Tongue (tissue), 2 donors: ENCODE results near the gene CALN1. TPM values are rescaled to one million over a fixed set of nuclear protein-coding genes. Genes with fewer than 3 reads are reported as not detected.
"Not testable (repeated sequence)": the region's sequence is repeated elsewhere in the genome, so short reads cannot be mapped to it uniquely, and the experiment has no call there.

Experiments
- DNase-seq: peaks from one replicate; pipeline ENCODE4 v3.0.0-alpha.2; 2015
- total RNA-seq: library from RNA; depleted of rRNA; stranded (reverse); fragments of >200 nt; gene quantifications from one replicate; pipeline ENCODE4 v1.2.3, GENCODE V29; 2014

Gene CALN1
- total RNA-seq, 1 donor from 2014 or later, result 1.3 TPM

DNA sequence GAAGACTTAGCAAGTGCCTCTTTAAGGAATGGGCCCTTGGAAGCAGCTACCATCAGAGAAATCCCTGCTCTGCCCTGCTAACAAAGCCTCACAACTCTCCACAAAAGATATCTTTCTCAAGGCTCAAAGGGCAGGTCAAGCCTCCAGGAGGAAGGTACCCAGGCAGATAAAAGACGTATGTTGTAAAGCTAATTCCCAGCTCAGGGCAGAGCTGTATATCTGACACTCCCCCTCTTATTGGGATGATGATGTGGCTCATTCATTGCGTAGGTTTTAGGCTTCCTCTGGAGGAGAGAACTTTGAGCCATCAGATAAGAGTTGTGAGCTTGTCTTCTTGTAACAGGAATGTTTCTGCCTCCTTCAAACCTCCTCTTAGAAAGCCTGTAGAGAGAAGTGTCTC is 145.4 kb downstream of the CALN1 start:
- no peak for DNase-seq

DNA sequence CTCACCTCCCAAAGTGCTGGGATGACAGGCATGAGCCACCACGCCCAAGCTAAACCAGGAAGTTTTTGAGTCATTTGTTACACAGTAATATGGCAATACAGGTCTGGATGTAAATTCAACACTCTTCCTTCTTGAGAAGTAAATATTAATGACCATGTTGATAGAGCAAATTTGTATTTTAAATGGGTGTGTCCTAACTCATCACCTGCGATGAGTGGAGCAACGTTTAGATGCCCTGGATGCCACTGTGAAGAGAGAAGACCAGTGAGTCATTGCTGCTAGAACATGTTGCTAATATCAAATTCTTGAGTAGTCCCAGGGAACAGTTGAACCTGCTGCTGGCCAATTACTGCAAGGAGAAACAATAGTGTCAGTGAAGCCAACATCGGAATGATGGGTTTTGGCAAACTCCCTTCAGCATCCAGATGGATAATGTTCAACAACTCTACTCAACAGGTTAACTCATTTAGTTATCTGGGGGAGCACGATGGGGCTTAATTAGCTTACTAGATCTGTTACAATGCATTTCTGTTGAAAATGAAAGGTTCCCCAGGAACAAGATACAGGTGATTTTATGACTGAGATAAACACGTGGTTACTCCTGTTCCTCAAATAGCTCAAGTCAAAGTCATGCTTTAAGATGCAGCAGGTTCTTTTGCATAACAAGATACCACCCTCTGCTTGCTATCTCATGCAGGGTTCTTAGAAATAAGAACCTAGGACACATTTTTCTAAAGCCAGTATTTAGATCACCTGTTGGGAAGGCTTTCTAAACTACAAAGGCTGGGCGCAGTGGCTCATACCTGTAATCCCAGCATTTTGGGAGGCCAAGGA is 146.8 kb downstream of the CALN1 start:
- no peak for DNase-seq

DNA sequence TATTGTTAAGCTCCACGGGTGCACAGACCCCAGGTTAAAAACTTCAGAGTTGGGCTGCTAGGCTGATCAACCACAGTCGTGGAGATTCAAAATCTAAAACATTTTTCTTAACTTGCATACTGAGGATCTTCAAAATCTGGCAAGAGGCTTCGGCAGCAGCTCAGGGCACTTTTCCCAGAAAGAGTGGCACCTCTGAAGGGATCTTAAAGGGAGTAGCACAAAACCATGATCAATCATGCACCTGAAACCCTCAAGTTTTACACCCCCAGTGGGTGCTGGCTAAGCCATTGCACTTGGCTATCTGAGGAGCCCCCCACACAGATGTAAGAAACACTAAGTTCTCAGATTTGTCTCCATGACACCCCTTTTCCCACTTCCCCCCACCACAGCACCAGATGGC is 151.7 kb downstream of the CALN1 start:
- DNase-seq, result no peak

DNA sequence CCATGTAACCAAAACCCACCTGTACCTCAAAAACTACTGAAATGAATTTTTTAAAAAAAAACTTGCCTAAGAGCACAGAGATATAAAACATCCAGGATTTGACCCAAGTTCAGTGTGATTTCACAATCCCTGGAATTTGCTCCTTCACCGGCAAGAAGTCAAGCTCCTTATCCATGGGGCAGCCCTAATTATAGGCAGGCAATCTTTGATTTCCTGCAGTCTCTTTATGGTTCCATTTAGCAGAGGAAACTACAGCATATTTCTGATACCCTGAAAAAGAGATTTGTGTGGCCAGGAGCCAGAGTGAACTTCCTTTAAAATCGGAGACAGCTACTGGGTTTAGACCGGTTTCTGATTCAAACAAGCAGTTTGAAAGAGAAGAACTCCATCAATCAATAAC is 154.1 kb downstream of the CALN1 start:
- no peak for DNase-seq

DNA sequence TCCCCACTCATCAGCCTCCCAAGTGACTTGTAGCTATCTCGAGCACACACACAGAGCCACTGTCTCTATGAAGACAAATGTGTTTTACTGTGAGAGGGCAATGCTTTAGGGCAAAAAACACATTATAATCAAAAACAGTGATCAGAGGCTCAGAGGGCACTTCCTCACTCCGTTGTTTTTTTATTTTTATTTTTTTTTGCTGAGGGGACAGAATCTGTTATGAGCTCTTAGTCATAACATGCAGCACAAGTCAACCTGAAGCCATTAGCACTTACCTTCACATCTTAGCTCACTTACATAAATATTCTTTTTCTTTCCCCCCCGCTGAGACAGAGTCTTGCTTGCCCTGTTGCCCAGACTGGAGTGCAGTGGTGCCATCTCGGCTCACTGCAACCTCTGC is 157.7 kb downstream of the CALN1 start:
- no peak for DNase-seq

DNA sequence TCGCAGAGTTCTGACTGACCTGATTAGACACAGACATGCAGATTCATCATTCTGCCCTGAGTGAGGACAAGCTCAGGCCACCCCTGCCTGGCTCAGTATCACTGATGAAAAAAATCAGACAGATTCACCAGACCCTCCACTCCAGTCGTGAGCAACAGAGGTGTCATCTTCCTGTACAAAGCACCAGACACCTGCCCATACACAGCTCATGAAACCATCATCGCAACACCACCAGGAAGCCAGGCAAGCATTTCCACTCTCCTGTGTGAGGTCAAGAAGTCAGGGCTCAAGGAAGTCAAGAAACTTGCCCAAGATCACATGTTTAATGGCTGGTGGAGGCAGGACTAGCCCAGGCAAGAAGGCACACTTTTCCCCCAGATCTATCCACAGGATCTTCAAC is 163.0 kb downstream of the CALN1 start:
- no peak for DNase-seq

DNA sequence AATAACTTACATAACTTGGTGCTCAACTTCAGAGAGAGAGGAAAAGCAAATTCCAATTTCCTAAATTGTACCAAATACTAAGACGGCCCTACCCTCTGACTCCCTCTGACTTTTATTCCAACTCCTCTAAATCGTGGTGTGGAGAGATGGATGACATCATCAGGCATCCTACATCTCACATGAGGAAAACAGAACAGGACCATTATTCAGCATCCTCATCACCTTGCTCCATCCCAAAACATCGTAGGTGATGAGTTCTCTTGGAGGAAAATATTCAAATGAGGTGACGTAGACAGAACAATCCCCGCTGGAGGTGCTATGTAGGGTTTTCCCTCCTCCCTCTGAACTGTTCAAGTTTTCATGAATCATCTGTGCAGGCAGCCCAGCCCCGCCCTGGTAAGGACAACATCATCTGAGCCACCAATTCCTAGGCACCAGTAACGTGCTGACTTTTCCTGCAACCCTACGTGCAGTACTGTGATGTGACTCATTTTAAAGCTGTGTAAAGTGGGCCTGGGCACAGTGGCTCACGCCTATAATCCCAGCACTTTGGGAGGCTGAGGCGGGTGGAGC is 167.2 kb downstream of the CALN1 start:
- DNase-seq, result no peak

DNA sequence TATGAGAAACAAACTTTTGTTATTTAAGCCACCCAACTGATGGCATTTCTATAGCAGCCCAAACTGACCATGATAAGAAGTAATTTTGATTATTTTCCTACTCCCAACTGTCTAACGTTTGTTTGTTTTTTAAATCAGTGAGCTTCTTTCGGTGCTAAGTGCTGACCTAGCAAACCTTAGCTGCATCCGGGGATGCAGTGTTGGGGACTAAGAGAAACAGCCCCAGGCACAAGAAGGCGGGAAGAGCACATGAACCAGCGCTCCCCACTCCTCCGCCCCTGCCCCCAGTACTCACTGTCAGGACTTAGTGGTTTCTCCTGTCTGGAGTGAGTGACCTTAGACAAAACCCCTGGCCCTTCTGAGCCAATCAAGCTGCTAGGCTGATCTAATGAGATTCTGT is 168.8 kb downstream of the CALN1 start:
- DNase-seq, result no peak

DNA sequence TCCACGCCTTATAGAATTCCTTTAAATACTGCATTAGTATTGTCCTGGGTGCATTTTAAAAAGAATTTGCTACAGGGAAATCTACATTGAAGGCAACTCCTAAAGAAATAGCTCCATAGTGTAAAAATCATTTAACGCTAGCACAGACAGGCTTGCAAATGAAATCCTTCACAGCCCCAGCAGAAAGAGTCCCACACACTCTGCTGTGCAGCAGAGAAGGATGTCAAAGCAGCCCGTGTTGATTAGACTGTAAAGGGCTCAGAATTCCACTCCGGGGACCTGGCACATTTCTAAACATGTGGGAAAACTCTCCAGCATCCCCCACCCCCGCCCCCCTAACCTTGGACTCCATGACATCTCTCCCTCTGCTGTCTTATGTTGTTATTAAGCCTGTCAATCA is 176.8 kb downstream of the CALN1 start:
- DNase-seq, result no peak

DNA sequence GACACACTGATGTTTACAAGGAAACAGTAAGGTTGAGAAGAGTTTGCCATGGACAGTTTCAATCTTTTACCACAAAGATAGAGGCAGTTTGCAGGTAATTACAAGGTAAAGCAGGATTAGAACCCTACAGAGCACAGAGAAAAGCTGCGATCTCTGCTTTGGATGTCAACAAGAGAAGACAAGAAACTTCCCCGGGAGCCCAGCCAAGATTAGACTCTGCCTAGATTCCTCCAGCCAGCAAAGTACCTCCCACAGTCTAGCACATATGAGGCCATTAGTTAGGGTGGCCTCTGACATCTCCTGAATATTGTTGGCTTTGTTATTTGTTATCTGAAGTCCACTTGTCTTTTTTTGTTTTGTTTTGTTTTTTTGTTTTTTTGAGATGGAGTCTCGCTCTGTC is 178.1 kb downstream of the CALN1 start:
- no peak for DNase-seq

DNA sequence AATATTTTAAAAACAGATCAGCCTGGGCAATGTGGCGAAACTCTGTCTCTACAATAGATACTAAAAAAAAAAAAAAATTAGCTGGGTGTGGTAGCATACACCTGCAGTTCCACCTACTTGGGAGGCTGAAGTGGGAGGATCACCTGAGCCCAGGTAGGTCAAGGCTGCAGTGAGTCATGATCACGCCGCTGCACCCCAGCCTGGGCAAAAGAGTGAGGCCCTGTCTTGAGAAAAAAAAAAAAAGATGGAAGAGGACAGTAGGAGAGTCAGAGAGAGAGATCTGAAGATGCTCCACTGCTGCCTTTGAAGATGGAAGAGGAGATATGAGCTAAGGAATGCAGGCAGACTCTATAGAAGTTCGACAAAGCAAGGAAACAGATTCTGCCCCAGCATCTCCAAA is 181.9 kb downstream of the CALN1 start:
- DNase-seq, result no peak

DNA sequence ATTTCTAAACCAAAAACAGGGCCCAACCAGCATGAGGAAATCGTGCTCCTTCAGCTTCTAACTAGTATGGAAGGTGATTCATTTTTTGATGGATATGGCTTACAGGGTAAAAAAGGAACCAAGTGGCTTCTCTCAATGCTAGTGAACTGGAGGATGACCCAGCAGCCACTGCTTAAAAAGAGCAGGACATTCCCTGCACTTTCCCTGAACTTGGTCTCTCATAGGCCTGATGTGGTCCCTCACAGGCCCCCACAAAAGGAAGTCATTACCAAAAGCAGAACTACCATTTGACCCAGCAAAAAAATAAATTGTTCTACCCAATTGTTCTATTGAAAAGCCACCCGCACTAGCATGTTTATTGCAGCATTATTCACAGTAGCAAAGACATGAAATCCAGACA is 188.8 kb downstream of the CALN1 start:
- DNase-seq, result no peak

DNA sequence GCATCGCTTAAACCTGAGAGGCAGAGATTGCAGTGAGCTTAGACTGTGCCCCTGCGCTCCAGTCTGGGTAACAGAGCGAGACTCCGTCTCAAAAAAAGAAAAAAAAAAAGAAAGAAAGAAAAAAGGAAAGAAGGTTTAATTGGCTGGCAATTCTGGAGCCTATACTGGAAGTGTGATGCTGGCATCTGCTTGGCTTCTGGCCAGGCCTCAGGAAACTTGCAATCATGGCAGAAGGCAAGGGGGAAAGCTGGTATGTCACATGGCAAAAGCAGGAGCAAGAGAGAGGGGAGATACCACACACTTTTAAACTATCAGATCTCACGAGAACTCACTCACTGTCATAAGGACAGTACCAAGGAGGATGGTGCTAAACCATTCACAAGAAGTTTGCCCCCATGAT is 190.0 kb downstream of the CALN1 start:
- no peak for DNase-seq

DNA sequence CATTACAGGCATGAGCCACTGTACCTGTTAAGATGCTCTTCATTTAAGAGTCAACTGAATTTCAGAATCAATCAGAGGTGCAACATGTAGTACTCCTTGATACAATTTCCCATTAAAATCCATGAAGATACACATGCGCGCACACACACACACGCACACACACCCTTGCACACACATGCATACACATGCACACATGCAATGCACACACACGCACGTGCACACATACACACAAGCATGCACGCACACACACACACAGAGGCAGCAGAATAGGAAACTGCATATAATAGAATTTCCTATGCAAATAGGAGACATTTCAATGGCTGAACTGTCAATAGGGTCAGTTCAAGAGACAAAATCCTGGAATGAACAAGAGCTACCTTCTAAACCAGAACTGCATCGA is 192.6 kb downstream of the CALN1 start:
- DNase-seq, result no peak

DNA sequence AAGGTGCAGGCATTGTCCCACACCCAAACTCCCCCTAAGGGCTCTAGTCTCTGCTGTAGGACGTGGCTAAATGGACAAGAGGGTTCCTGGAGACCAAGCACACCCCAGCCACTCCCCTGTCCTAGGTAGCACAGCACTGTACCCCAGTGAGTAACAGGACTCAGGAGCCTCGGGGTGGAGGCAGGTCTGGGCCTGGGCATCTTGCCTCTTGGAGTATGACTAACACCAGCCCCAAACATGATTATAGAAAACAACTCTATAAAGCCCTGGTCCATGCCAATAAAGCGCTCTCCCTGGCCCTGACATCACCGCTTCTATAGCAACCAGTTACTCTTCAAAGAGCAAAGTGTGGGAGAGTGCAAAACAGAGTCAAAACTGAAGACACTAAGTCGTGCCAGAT is 195.0 kb downstream of the CALN1 start:
- DNase-seq, result no peak

DNA sequence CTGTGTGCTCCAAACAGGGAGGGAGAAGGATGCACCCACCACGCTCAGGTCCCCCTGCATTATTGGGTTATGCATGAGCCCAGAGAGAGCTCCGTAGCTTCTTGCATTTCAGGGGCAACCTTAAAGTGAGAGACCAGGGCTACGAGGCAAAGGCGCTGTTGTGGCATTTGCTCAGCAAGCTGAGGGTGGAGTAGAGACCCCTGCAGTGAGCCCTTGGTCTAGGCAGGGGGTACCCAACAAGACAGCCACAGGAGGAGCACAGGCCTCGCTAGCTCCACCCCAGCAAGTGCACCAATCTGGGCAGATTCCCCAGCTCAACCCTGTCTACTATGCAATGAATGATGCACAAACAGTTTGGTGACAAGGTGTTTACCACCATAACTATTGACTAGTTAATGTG is 198.4 kb downstream of the CALN1 start:
- no peak for DNase-seq

DNA sequence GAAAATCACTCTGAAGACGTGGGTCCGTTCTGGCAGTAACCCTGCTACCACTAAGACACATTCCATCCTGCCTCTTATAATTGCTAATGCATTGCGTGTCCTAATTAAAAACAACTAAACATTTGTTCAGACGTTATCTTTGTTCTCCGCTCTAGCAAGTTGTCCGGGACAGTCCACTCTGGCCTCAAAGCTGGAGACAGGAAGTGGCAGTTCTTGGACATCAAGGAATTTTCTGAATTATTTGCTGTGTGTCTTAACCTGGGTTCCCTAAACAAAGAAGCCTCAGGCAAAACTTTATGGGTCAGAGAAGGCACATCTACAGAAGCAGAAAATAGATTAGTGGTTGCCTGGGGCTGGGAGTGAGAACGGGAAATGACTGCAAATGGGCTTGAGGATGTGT is 199.1 kb downstream of the CALN1 start:
- no peak for DNase-seq

DNA sequence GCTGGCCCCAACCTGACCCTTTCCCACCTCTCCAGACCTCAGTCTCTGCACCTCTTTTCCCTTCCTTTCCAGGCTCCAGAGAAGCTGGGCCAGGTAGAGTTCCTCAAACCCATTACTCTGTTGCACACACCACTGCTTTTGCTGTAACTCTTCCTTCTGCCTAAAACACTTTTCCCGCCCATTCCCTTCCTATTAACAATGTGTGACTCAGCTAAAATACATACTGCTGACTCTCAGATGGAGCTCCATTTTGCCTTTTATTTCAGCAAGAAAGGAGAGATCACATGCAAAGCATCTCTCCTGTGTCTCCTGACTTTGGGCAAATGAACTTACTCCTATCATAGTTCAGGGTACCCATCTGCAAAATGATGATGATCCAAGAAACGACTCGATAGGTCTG is 201.0 kb downstream of the CALN1 start:
- DNase-seq, result no peak

DNA sequence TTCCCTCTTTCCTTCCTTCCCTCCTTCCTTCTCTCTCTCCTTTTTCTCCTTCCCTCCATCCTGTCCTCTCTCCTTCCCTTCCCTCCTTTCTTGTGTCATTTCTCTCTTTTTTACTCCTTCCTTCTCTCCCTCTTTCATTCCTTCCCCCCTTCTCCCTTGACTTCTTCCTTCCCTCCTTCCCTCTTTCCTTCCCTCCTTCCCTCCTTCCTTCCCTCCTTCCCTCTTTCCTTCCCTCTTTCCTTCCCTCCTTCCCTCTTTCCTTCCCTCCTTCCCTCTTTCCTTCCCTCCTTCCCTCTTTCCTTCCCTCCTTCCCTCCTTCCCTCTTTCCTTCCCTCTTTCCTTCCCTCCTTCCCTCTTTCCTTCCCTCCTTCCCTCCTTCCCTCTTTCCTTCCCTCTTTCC is 203.1 kb downstream of the CALN1 start:
- not testable (repeated sequence) for DNase-seq

DNA sequence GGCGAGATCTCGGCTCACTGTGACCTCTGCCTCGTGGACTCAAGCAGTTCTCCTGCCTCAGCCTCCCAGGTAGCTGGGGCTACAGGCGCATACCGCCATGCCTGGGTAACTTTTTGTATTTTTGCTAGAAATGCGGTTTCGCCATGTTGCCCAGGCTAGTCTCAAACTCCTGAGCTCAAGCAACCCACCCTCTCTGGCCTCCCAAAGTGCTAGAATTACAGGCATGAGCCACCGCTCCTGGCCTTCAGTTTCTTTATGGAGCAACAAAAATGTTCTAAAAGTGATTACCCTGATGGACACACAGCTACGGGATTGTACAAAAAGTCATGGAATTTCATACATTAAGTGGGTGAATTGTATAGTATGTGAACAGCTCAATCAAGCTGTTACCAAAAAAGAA is 216.0 kb downstream of the CALN1 start:
- no peak for DNase-seq

DNA sequence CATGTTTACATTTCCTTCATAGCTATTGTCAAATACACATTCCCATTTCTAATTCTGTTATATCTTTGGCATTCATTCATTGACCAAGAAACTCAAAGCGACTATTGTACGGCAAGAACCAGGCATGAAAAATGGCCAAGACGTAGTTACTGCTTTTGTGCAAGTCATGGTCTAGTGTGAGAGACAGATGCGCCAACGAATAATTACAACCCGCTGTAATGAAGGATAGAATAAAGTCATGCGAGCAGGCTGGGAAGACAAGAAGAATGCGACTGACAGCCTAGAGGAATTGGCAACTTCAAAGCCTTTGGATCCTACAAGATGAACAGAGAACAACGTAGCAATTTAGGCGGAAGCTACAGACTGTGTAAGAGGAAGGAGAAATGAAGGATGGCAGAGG is 221.2 kb downstream of the CALN1 start:
- DNase-seq, result no peak

DNA sequence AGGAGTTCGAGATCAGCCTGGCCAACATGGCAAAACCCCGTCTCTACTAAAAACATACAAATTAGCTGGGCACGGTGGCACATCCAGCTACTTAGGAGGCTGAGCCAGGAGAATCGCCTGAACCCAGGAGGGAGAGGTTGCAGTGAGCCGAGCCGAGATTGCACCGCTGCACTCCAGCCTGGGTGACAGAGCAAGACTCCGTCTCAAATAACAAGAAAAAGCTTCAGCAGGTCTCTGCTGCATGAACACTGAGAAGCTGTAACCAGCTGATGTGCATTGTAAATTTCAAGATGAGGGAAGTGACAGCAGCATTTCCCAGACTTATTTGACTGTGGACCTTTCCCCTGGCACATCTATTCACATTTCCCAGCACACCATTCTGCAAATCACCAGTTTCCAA is 222.0 kb downstream of the CALN1 start:
- no peak for DNase-seq

DNA sequence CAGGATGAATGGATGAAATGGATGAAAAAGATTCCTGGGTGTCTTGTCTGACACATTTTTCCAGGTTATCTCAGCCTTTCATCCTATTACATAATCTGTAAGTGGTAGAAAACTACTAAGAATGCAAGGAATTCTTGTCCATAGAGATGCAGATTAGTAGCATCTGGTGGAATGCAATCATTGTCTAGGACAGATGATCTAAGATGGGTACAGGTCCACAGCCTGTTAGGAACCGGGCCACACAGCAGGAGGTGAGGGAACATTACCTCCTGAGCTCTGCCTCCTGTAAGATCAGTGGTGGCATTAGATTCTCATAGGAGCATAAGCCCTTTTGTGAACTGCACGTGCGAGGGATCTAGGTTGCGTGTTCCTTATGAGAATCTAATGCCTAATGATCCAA is 225.0 kb downstream of the CALN1 start:
- DNase-seq, result no peak

DNA sequence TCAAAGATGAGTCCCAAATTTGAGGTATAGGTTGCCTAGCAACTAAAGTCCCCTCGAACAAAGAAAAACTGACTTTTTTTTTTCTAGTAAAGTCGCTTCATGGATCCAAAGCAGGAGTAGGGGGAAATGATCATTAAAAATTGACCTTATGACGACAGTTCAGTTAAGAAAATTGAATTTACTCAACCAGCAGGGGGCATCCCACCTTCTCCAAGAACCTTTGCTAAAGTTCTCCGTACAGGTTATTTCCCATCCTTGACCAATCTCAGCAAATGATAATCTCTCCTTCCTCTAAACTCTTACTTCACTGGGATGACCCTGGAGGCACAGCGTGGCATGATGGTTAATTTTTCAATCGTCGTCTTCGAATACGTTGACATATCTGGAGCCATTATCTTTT is 228.3 kb downstream of the CALN1 start:
- no peak for DNase-seq

DNA sequence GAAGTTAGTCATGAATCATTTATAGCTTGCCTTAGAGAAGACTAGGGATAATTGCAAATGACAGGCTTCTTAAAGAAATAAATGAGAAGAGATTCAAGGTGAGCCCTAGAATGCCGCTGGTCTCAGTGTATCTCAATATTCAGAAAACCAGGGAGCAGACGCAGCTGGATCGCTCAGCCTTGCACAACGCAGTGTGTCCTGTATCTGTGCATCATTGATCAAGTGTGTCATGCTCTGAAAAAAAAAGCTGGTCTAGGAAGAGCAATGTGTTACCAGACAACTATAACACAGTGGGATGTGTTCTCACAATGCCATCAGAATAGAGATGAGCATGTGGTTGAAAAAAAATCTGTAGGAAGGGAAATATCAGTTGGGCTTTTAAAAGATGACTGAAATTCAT is 230.1 kb downstream of the CALN1 start:
- DNase-seq, result no peak
